Measurements from ENCODE around the gene ZIC2.

GRCh38 chr13:99974939-99975561, 6.5 kb upstream of the ZIC2 start:
- no peak for TF ChIP-seq CTCF (IDR thresholded peaks at IDR 0.05)
- TF ChIP-seq POLR2AphosphoS5 (IDR thresholded peaks at IDR 0.05), result no peak
- TF ChIP-seq POLR2A (IDR thresholded peaks at IDR 0.05), result no peak
